CD14-positive monocyte (primary cell): ENCODE results near the gene PEX5L. TPM values are rescaled to one million over a fixed set of nuclear protein-coding genes. Genes with fewer than 3 reads are reported as not detected.
"Not testable (repeated sequence)": the region's sequence is repeated elsewhere in the genome, so short reads cannot be mapped to it uniquely, and the experiment has no call there.

Experiments used
- DNase-seq, 3 donors: peaks; one replicate each; pipeline ENCODE4 v3.0.0-alpha.2; 2011 to 2022
- H2AFZ ChIP-seq: 2 replicates; pipeline ENCODE4 v1.6.0; 2012; ENCODE audit warnings: mild to moderate bottlenecking, low read depth, low read length, inconsistent platforms; ENCODE audit not compliant: insufficient read depth, poor library complexity, severe bottlenecking
- H3K27ac ChIP-seq, 2 donors: 1 replicate in 1 of 2; 2 replicates in 1 of 2; pipeline ENCODE4 v1.5.1; 2012 to 2013; ENCODE audit warnings: low read length in 2 of 2, control low read depth in 1 of 2, inconsistent platforms in 1 of 2, low read depth in 1 of 2, mild to moderate bottlenecking in 1 of 2
- H3K27me3 ChIP-seq, 2 donors: one replicate each; pipeline versions ENCODE4 v1.6.0 to v1.6.1; 2011 to 2013; ENCODE audit warnings: low read length in 2 of 2; ENCODE audit not compliant: control insufficient read depth in 2 of 2, insufficient read depth in 2 of 2
- H3K36me3 ChIP-seq, 2 donors: replicated peaks in 1 of 2; 1 replicate in 1 of 2; 2 replicates in 1 of 2; pipeline versions ENCODE4 v1.5.1 to v1.6.1; 2012 to 2013; ENCODE audit warnings: low read length in 2 of 2, control low read depth in 1 of 2, inconsistent platforms in 1 of 2, mild to moderate bottlenecking in 1 of 2; ENCODE audit not compliant: insufficient read depth in 2 of 2, control insufficient read depth in 1 of 2
- H3K4me1 ChIP-seq, 2 donors: 1 replicate in 1 of 2; 2 replicates in 1 of 2; pipeline versions ENCODE4 v1.5.1 to v1.6.1; 2012 to 2013; ENCODE audit warnings: low read length in 2 of 2, control low read depth in 1 of 2, inconsistent platforms in 1 of 2, mild to moderate bottlenecking in 1 of 2, moderate library complexity in 1 of 2; ENCODE audit not compliant: insufficient read depth in 2 of 2, control insufficient read depth in 1 of 2
- H3K4me2 ChIP-seq: replicated peaks from 2 replicates; pipeline ENCODE3; 2012; ENCODE audit warnings: low read length, moderate library complexity, mild to moderate bottlenecking; ENCODE audit not compliant: poor library complexity, severe bottlenecking; ENCODE audit errors: extremely low read depth
- H3K4me3 ChIP-seq, 3 experiments: fragments of 200-600 bp in 1 of 3; sonication (generic) in 1 of 3; replicated peaks in 1 of 3; 1 replicate in 2 of 3; 2 replicates in 1 of 3; pipeline ENCODE4 v1.5.1; 2011 to 2013; ENCODE audit warnings: low read length in 3 of 3, mild to moderate bottlenecking in 3 of 3, control low read depth in 2 of 3, low read depth in 2 of 3, inconsistent platforms in 1 of 3, moderate library complexity in 1 of 3
- H3K79me2 ChIP-seq: 2 replicates; pipeline ENCODE4 v1.6.0; 2012; ENCODE audit warnings: mild to moderate bottlenecking, control low read depth, inconsistent platforms, low read length, moderate library complexity; ENCODE audit not compliant: insufficient read depth
- H3K9ac ChIP-seq: 2 replicates; pipeline ENCODE4 v1.6.0; 2017; ENCODE audit warnings: low read length, mild to moderate bottlenecking; ENCODE audit not compliant: insufficient read depth, poor library complexity, severe bottlenecking
- H3K9me3 ChIP-seq, 2 donors: replicated peaks in 1 of 2; 1 replicate in 1 of 2; 2 replicates in 1 of 2; pipeline versions ENCODE4 v1.5.1 to v1.6.1; 2012 to 2013; ENCODE audit warnings: low read length in 2 of 2, control low read depth in 1 of 2; ENCODE audit not compliant: control insufficient read depth in 1 of 2, insufficient read depth in 1 of 2
- H4K20me1 ChIP-seq: 2 replicates; pipeline ENCODE4 v1.6.0; 2012; ENCODE audit warnings: mild to moderate bottlenecking, low read length, control low read depth, moderate library complexity; ENCODE audit not compliant: insufficient read depth
- H3K27ac Mint-ChIP-seq, 7 donors: one replicate each; pipeline ENCODE4 v1.8.0; 2020; ENCODE audit warnings: mild to moderate bottlenecking in 7 of 7, mixed read lengths in 7 of 7, moderate library complexity in 6 of 7, inconsistent platforms in 2 of 7
- H3K27me3 Mint-ChIP-seq, 3 donors: one replicate each; pipeline ENCODE4 v1.8.0; 2021 to 2022; ENCODE audit warnings: low read depth in 3 of 3, mild to moderate bottlenecking in 3 of 3, mixed read lengths in 3 of 3, moderate library complexity in 3 of 3, inconsistent platforms in 1 of 3
- H3K36me3 Mint-ChIP-seq, 2 donors: one replicate each; pipeline ENCODE4 v1.8.0; 2020; ENCODE audit warnings: mixed read lengths in 2 of 2, inconsistent platforms in 1 of 2, mild to moderate bottlenecking in 1 of 2
- H3K4me1 Mint-ChIP-seq: one replicate; pipeline ENCODE4 v1.8.0; 2020; ENCODE audit warnings: mild to moderate bottlenecking, mixed read lengths
- H3K4me3 Mint-ChIP-seq, 2 donors: one replicate each; pipeline ENCODE4 v1.8.0; 2020; ENCODE audit warnings: mild to moderate bottlenecking in 2 of 2, mixed read lengths in 2 of 2, moderate library complexity in 1 of 2
- H3K9me3 Mint-ChIP-seq, 7 donors: one replicate each; pipeline ENCODE4 v1.8.0; 2020 to 2022; ENCODE audit warnings: mixed read lengths in 7 of 7, mild to moderate bottlenecking in 6 of 7, moderate library complexity in 6 of 7, inconsistent platforms in 2 of 7
- WGBS: methylation state at CpG from one replicate; pipeline ENCODE4 v1.1.5; 2013; ENCODE audit warnings: missing lambda C conversion rate; ENCODE audit not compliant: insufficient coverage; 5-methylcytosine and 5-hydroxymethylcytosine counted together
- intact Hi-C, 2 donors: fragments of 100-400 bp; cut with micrococcal nuclease; formaldehyde crosslinking; loops; one replicate each; pipeline versions ENCODE4 v1.15.0 to v1.15.1; 2023
- polyA plus RNA-seq, 3 donors: library from polyadenylated mRNA; depleted of rRNA in 1 of 3; unstranded in 2 of 3; stranded (reverse) in 1 of 3; fragments of 300-500 nt in 2 of 3; fragments of >200 nt in 1 of 3; fragmentation: Illumina TruSeq in 2 of 3; gene quantifications; 1 replicate in 2 of 3; 2 replicates in 1 of 3; pipeline ENCODE4 v1.2.3, GENCODE V29; 2012 to 2021
- TF ChIP-seq, protein P1 (sequence below): fragments of 200-600 bp; IDR thresholded peaks from one replicate; pipeline ENCODE4 v1.8.0; 2022; ENCODE audit warnings: antibody characterized with exemption, mild to moderate bottlenecking

The PEX5L gene
- polyA plus RNA-seq, 3 donors: not detected

DNA sequence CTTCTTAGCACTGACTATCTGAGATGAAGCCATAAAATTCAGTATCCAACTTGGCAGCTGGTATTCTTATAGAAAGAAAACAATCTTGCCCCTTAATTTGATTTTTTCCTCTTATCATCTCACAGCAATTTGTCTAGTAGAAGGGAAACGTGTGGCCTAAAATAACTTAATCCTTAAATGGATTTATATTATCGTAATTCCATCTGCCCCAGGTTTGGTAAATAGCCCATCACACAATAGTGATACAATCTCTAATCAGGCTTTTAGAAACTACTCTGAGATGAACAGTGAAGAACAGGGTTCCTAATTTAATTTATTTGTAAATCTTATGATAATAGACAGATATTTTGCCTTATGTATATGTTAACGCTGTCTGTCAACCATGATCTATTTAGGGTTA is 24.8 kb downstream of the PEX5L start:
- peaks cover 0 to 23% (median 16%) of the 10 kb centered on the region in 7 donors for H3K9me3 Mint-ChIP-seq
- TF ChIP-seq, protein P1, sequence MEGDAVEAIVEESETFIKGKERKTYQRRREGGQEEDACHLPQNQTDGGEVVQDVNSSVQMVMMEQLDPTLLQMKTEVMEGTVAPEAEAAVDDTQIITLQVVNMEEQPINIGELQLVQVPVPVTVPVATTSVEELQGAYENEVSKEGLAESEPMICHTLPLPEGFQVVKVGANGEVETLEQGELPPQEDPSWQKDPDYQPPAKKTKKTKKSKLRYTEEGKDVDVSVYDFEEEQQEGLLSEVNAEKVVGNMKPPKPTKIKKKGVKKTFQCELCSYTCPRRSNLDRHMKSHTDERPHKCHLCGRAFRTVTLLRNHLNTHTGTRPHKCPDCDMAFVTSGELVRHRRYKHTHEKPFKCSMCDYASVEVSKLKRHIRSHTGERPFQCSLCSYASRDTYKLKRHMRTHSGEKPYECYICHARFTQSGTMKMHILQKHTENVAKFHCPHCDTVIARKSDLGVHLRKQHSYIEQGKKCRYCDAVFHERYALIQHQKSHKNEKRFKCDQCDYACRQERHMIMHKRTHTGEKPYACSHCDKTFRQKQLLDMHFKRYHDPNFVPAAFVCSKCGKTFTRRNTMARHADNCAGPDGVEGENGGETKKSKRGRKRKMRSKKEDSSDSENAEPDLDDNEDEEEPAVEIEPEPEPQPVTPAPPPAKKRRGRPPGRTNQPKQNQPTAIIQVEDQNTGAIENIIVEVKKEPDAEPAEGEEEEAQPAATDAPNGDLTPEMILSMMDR: no peak

GRCh38 chr3:180008318-180008717 is 28.4 kb downstream of the PEX5L start:
- H3K27ac Mint-ChIP-seq, H3K4me1 Mint-ChIP-seq, intact Hi-C loops, H3K27me3 ChIP-seq, DNase-seq, H3K4me2 ChIP-seq, H3K36me3 ChIP-seq, H3K27me3 Mint-ChIP-seq, H3K4me3 ChIP-seq, H3K36me3 Mint-ChIP-seq, H2AFZ ChIP-seq, H3K79me2 ChIP-seq, H3K4me1 ChIP-seq, H4K20me1 ChIP-seq, H3K4me3 Mint-ChIP-seq, H3K27ac ChIP-seq, H3K9ac ChIP-seq: not testable (repeated sequence)
- peaks cover 9 to 17% of the 10 kb centered on the region in 2 donors for H3K9me3 ChIP-seq
- WGBS: 95% methylated on average over 2 of the region's 3 CpGs
- H3K9me3 Mint-ChIP-seq: peaks cover 0 to 33% (median 20%) of the 10 kb centered on the region in 7 donors

More for the DNA sequence above, 24.8 kb downstream of the PEX5L start:
- H3K4me1 ChIP-seq: no peaks in the 10 kb centered on the region
- H3K9ac ChIP-seq: no peak overlapping the region
- DNase-seq: no peak
- Mint-ChIP-seq H3K4me3 (no peak overlapping the region), H3K27me3 (peaks cover 0 to 3% (median 2%) of the 10 kb centered on the region in 3 donors), H3K36me3 (no peaks in the 10 kb centered on the region), H3K4me1 (no peaks in the 10 kb centered on the region), H3K27ac (no peak overlapping the region)
- no peaks in the 10 kb centered on the region for H3K27me3 ChIP-seq
- no peak overlapping the region for H2AFZ ChIP-seq
- no peak overlapping the region for H3K4me3 ChIP-seq
- H3K9me3 ChIP-seq: peaks cover 9 to 17% of the 10 kb centered on the region in 2 donors
- H3K79me2 ChIP-seq: no peaks in the 10 kb centered on the region
- WGBS: no CpG with 5 or more reads among the region's 3 CpGs
- no peak overlapping the region for H3K4me2 ChIP-seq
- no peaks in the 10 kb centered on the region for H4K20me1 ChIP-seq
- H3K27ac ChIP-seq: no peak overlapping the region
- H3K36me3 ChIP-seq: no peaks in the 10 kb centered on the region
- intact Hi-C loops: no loop called here
